Dermis microvascular lymphatic vessel endothelial cell (primary cell): Measurements from ENCODE around the gene ACP7. TPM values are rescaled to one million over a fixed set of nuclear protein-coding genes. Genes with fewer than 3 reads are reported as not detected.

Experiments used
- DNase-seq, 2 donors: peaks; one replicate each; pipeline versions ENCODE4 v3.0.0 to v3.0.0-alpha.2; 2010; ENCODE audit warnings: low read depth in 2 of 2
- total RNA-seq: library from RNA; depleted of rRNA; stranded (reverse); fragments of >200 nt; gene quantifications from 2 replicates; pipeline ENCODE4 v1.2.1, GENCODE V29; 2014

Gene ACP7
- total RNA-seq, 1 donor from 2014 or later: not detected

GRCh38 chr19:39148939-39149529 is 64.9 kb downstream of the ACP7 start:
- no peak for DNase-seq

GRCh38 chr19:39150235-39150634 is 66.1 kb downstream of the ACP7 start:
- DNase-seq: no peak

DNA sequence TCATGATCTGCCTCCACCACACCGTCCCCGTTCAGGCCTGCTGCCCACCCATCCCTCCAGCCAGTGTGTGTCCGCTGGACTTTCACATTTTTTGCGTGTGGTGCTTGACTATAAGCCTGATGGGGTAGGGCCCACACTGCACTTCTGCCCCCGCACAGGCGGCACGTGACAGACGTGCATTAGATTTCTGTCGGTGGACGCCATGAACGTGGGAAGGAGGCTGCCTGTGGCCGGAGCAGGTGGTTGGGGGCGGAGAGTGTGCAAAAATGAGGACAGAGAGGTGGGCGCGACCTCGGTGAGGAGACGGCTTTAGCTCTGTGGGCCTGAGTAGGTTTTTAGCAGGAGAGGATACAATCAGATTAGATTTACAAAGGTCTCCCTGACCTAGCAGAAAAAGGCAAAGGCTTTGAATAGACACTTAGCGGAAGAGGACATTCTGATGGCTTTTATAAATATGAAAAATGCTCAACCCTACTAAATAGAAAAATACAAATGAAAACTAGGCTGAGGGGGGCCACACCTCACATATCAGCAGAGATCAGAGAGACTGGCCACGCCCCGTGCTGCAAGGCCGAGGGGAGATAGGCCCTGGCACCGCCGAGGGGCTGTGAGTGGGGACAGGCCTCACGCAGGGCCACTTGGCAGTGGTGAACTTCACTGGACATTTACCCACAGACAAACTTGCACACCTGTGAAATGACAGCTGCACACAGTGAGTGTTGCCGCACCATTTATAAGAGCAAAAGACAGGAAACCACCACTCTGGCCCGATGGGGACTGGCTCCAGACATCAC is 66.8 kb downstream of the ACP7 start:
- no peak for DNase-seq

- no peak for DNase-seq
Measured at GRCh38 chr19:39152066-39152465, 67.9 kb downstream of the ACP7 start.

DNA sequence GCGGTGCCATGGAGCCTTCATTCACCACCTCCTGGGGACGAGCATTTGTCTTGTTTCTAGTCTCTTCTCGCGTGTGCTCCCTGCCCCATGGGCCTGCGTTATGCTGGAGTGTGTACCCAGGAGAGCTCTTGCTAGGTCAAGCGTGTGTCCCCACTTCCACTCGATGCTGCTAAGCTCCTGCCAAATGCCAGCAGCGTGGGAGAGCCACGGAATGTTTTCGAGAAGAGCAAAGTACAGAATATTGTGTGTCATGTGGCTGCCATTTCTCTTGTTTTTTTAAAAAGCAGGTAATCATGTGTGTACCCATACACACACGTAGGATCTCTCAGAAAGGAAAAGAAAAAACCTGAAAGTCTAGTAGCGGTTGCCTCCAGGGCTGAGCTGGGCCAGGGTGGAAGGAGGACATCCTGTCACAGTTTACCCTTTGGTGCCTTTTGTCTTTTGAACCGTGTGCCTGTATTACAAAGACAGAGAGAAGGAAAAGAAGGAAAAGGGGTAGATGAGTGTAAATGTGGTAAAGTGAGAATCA is 70.0 kb downstream of the ACP7 start:
- DNase-seq: no peak

GRCh38 chr19:39154629-39155100 is 70.5 kb downstream of the ACP7 start:
- no peak for DNase-seq

DNA sequence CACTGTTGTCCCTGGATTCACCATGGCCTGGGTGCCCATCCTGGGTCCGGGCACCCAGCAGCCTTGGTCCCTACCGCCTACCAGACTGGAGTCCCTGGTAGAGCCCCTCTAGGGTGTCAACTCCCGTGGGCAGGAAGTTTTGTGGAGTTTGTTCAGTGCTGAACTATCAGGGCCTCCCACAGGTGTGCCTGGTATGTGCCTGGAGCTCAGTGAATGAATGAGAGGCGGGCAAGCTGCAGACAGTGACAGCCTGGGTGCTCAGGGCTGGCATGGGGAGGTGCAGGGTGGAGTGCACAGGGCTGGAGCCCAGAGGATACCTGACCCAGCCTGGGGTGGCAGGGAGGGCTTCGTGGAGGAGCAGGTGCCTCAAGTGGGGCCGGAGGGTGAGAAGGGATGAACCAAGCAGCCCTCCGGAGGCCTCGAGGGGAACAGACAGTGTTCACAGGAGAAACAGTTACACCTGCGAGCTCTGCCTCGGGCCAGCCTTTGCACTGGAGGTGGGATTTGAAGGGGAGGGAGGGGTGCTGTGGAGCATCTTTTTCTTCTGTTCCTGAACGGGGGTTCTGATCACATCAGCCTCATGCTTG is 71.0 kb downstream of the ACP7 start:
- DNase-seq: no peak

- no peak for DNase-seq
Measured at GRCh38 chr19:39155741-39156140, 71.6 kb downstream of the ACP7 start.

DNA sequence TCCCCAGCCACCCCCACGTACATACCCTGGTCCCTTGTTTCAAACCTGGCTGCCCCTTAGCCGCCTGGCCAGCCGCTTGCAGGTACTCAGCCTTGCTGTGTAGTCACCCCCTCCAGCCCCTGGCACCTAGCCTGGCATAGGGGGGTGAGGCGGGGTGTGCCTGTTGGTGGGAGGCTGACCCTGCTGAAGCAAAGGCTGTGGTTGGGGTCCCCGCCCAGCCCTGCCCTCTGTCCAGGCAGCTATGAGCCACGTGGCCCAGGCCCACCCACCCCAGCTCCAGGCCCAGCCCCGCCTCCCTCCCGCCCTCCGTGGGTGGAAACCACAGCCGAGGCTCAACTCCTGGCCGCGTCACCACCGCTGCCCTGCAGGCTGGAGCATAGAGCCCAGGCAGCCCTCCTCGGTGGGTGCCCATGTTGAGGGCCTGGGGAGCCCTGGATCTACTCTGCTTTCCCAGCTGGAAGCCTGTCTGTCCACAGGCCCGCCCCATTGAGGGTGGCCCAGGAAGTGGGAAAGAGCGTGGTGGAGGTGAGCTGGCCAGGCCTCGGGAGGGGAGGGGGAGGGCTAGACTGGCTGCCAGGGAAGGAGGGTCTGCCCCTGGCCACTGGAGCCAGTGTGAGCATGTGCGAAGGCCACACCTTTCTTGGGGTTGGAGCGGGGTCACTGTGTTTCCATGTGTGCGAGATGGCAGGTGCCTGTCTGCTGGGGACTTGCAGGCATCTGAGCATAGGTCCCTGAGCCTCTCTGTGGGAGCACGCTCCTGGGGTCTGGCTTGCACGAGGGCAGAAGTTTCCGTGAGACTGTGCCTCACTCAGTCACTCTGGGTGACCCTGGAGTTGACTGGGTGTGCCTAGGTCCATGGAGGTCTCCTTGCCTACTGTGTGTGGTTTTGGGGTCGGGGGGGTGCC is 72.4 kb downstream of the ACP7 start:
- no peak for DNase-seq

- DNase-seq: peak in 1 of 2 donors; percentile 28
Measured at GRCh38 chr19:39157275-39157996, 73.3 kb downstream of the ACP7 start.

DNA sequence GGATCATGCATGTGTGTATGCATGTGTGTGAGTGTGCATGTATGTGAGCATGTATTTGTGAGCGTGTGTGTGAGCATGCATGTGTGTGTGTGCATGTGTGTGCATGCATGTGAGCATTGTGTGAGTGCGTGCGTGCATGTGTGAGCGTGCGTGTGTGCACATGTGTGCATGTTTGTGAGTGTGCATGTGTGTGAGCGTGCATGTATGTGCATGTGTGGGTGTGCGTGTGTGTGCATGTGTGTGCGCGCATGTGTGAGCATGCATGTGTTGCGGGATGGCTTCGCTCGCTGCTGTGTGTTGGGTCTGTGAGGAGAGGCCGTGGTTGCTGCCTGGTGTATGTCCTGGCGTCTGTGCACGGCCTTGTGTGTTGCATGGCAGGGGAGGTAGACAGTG is 73.8 kb downstream of the ACP7 start:
- no peak for DNase-seq

DNA sequence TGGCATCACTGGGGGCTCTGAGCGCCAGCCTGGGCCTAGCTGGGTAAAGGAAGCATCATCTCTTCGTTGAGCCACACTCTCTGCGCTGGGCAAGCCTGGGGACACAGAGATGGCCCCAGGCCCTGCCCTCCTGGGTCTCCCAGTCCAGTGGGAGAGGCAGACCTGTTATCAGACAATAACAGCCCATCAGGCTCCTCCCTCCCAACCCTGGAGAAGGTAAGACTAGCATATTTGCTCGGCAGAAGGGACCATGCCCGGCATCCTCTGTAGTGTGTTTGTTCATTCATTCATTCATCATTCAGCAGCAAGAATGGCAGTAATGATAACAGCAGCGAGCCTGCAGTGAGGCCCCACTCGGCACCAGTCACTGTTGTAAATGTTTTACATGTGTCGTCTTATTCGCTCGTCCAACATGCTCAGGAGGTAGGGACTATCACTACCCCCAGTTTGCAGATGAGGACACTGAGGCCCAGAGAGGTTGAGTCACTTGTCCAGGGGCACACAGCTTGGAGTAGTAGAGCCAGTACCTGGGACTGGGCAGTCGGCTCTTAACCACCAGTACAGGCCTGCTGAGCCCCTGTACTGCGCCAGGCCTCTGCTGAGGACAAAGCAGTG is 74.6 kb downstream of the ACP7 start:
- no peak for DNase-seq

DNA sequence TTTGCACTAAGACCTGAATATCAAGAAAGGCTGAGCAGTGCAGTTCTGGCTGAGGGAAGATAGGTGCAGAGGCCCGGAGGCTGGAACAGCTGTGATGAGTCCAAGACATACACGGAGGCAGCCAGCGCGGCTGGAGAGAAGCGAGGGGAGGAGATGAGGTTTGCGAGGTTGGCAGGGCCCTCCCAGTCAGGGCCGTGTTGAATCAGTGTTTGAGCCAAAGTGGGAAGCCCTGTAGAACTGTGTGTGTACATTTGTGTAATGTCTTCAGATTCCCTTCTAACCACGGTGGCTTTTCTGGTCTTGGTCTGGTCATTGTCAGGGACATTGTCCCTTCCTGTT is 76.3 kb downstream of the ACP7 start:
- DNase-seq: peak in 1 of 2 donors; percentile 13

Other genes with a start within 250 kb of the ACP7 start
- gene HNRNPL, start 234.4 kb upstream of the ACP7 start, total RNA-seq: 263 and 288 TPM in 2 replicates
- gene RINL, start 206.1 kb upstream of the ACP7 start, total RNA-seq: 8.1 and 10.1 TPM in 2 replicates
- gene SIRT2, start 184.8 kb upstream of the ACP7 start, total RNA-seq: 62.3 and 105 TPM in 2 replicates
- gene NFKBIB, start 184.4 kb upstream of the ACP7 start, total RNA-seq: 8.0 and 15.3 TPM in 2 replicates
- 0.13 TPM in 1 of 2 replicates, not detected in the other for gene CCER2, start 172.2 kb upstream of the ACP7 start, total RNA-seq
- gene SARS2, start 153.6 kb upstream of the ACP7 start, total RNA-seq: 17.2 and 18.3 TPM in 2 replicates
- 46.6 and 50.1 TPM in 2 replicates for gene MRPS12, start 153.4 kb upstream of the ACP7 start, total RNA-seq
- gene FBXO17, start 108.6 kb upstream of the ACP7 start, total RNA-seq: 13.6 and 29.0 TPM in 2 replicates
- 0.77 and 1.0 TPM in 2 replicates for gene FBXO27, start 51.8 kb upstream of the ACP7 start, total RNA-seq
- 4.2 and 6.1 TPM in 2 replicates for gene PAK4, start 41.4 kb downstream of the ACP7 start, total RNA-seq
- gene NCCRP1, start 112.6 kb downstream of the ACP7 start, total RNA-seq: not detected in 2 replicates
- gene SYCN, start 119.9 kb downstream of the ACP7 start, total RNA-seq: not detected in 2 replicates
- not detected in 2 replicates for gene IFNL3, start 160.6 kb downstream of the ACP7 start, total RNA-seq
- gene IFNL4, start 164.5 kb downstream of the ACP7 start, total RNA-seq: not detected in 2 replicates
- not detected in 2 replicates for gene IFNL2, start 184.0 kb downstream of the ACP7 start, total RNA-seq
- not detected in 2 replicates for gene IFNL1, start 212.0 kb downstream of the ACP7 start, total RNA-seq
- gene LRFN1, start 236.5 kb downstream of the ACP7 start, total RNA-seq: 0.39 and 0.76 TPM in 2 replicates